GM10266 (cell line): ENCODE results near the gene RAB6D.
"Not testable (repeated sequence)": the region's sequence is repeated elsewhere in the genome, so short reads cannot be mapped to it uniquely, and the experiment has no call there.

Source experiments
- DNase-seq: peaks from one replicate; pipeline ENCODE4 v3.0.0; 2012; ENCODE audit errors: extremely low spot score
- CTCF ChIP-seq: IDR thresholded peaks from 2 replicates; pipeline ENCODE4 v1.5.1; 2012; ENCODE audit warnings: mild to moderate bottlenecking, low read depth; ENCODE audit not compliant: control insufficient read depth, insufficient read depth; ENCODE audit errors: missing control alignments

The RAB6D gene

GRCh38 chr2:131367352-131367751 lies 3.4 kb upstream of the RAB6D start:
- DNase-seq, result no peak
- no peak for TF ChIP-seq CTCF

- TF ChIP-seq CTCF, result no peak
- DNase-seq, result no peak
These were observed 2.7 kb upstream of the RAB6D start for GRCh38 chr2:131366643-131367042.

GRCh38 chr2:131365452-131365851 lies 1.5 kb upstream of the RAB6D start:
- no peak for DNase-seq
- no peak for TF ChIP-seq CTCF

- DNase-seq, result not testable (repeated sequence)
These were observed 755 bp downstream of the RAB6D start for GRCh38 chr2:131363213-131363612.

- not testable (repeated sequence) for DNase-seq
These were observed 2.2 kb downstream of the RAB6D start for GRCh38 chr2:131361773-131362172.

- DNase-seq, result not testable (repeated sequence)
These were observed 10.7 kb downstream of the RAB6D start for GRCh38 chr2:131353167-131353697.

- DNase-seq, result no peak
- TF ChIP-seq CTCF, result no peak
These were observed 14.9 kb downstream of the RAB6D start for GRCh38 chr2:131349021-131349420.

- DNase-seq, result not testable (repeated sequence)
These were observed 16.9 kb downstream of the RAB6D start for GRCh38 chr2:131347035-131347434.

- DNase-seq, result not testable (repeated sequence)
These were observed 24.7 kb downstream of the RAB6D start for GRCh38 chr2:131339307-131339706.

- TF ChIP-seq CTCF, result peak; percentile 30
- DNase-seq, result not testable (repeated sequence)
These were observed 28.6 kb downstream of the RAB6D start for GRCh38 chr2:131335319-131335718.

- not testable (repeated sequence) for DNase-seq
These were observed 31.3 kb downstream of the RAB6D start for GRCh38 chr2:131332709-131333108.

- DNase-seq, result not testable (repeated sequence)
These were observed 33.0 kb downstream of the RAB6D start for GRCh38 chr2:131331000-131331399.
